ENCODE measurements around the gene XRCC4.

DNA sequence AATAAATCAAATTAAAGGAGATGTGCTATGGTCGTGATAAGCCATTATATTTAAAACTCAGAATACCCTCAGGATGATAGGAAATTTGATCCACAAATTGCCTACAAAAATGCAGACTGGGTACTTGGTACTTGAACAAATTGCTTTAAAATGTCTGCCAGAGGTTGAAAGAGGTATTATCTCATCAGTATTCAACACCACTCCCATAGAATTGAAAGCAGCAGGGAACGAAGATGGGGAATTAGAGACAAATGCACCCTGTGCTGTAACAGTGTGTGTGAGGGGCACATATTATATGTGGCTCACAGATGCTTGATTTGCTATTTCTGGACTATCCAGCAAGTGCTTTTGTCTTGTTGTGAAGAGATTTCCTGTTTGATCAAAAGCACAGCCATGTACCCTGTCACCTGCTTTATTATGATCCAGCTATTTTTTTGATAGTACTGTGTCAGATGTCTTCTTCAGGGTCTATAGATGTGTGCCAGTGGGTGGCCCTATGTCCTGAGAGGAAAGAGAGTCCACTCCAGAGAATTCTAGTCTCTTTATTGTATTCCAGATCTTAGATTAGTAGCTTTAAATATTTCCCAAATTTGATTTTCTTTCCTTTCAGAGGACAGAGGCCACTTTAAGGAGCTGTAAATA is 120.1 kb downstream of the XRCC4 start:
- TF ChIP-seq, protein P1, sequence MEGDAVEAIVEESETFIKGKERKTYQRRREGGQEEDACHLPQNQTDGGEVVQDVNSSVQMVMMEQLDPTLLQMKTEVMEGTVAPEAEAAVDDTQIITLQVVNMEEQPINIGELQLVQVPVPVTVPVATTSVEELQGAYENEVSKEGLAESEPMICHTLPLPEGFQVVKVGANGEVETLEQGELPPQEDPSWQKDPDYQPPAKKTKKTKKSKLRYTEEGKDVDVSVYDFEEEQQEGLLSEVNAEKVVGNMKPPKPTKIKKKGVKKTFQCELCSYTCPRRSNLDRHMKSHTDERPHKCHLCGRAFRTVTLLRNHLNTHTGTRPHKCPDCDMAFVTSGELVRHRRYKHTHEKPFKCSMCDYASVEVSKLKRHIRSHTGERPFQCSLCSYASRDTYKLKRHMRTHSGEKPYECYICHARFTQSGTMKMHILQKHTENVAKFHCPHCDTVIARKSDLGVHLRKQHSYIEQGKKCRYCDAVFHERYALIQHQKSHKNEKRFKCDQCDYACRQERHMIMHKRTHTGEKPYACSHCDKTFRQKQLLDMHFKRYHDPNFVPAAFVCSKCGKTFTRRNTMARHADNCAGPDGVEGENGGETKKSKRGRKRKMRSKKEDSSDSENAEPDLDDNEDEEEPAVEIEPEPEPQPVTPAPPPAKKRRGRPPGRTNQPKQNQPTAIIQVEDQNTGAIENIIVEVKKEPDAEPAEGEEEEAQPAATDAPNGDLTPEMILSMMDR (conservative IDR thresholded peaks at IDR 0.05; ENCODE audit: low read depth, low read length), result no peak
- TF ChIP-seq EZH2phosphoT487 (IDR thresholded peaks at IDR 0.05; ENCODE audit: borderline replicate concordance, low read length) (no peak), EZH2 (IDR thresholded peaks at IDR 0.05; ENCODE audit: low read length, unreplicated experiment) (no peak)
